ENCODE measurements around the gene CDKN1B.

DNA sequence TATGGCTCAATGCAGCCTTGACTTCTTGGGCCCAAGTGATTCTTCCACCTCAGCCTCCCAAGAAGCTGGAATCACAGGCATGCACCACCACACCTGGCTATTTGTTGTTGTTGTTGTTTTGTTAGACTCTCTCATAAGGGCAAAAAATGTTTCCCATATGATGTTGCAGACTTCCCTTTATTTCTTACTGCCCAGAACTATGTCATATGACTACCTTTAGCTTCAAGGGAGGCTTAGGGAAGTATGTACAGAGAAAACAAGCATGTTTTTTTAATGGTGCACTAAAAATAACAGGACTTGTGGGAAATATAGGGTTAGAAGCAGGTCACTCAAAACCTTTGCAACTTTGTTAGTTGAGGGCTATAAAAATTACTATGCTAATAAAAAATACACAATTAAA, 16.9 kb upstream of the CDKN1B start:
- TF ChIP-seq, protein P1, sequence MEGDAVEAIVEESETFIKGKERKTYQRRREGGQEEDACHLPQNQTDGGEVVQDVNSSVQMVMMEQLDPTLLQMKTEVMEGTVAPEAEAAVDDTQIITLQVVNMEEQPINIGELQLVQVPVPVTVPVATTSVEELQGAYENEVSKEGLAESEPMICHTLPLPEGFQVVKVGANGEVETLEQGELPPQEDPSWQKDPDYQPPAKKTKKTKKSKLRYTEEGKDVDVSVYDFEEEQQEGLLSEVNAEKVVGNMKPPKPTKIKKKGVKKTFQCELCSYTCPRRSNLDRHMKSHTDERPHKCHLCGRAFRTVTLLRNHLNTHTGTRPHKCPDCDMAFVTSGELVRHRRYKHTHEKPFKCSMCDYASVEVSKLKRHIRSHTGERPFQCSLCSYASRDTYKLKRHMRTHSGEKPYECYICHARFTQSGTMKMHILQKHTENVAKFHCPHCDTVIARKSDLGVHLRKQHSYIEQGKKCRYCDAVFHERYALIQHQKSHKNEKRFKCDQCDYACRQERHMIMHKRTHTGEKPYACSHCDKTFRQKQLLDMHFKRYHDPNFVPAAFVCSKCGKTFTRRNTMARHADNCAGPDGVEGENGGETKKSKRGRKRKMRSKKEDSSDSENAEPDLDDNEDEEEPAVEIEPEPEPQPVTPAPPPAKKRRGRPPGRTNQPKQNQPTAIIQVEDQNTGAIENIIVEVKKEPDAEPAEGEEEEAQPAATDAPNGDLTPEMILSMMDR (IDR thresholded peaks at IDR 0.05) = no peak
- no peak for TF ChIP-seq POLR2A (IDR thresholded peaks at IDR 0.05)
